ENCODE measurements around the gene BMP6. TPM values are rescaled to one million over a fixed set of nuclear protein-coding genes. Genes with fewer than 3 reads are reported as not detected.

BMP6 gene
- total and polyA plus RNA-seq, 2 of the 8 experiments (the other 6 are each of a cell fraction or from before 2014, with no cell fraction given): 2.0 to 2.1 TPM

- no peak for TF ChIP-seq CBX5 (IDR thresholded peaks at IDR 0.05; ENCODE audit: low read depth, low read length)
- TF ChIP-seq SP2 (IDR thresholded peaks at IDR 0.05; ENCODE audit: low read length): no peak
- TF ChIP-seq CREB1 (IDR thresholded peaks at IDR 0.05): no peak
- TF ChIP-seq RFX5 (IDR thresholded peaks at IDR 0.05; ENCODE audit: borderline replicate concordance, low read depth, low read length): no peak
These were observed 79.9 kb downstream of the BMP6 start (continued) for GRCh38 chr6:7805850-7806214.

Data from H1 (cell line).